GM21723 (cell line): ENCODE measurements around the gene ANO8.

ENCODE experiments used
- ATAC-seq: cut with Tn5 transposase; IDR thresholded peaks from one replicate; pipeline ENCODE4 v1.9.1; 2021; ENCODE audit warnings: mild to moderate bottlenecking, moderate library complexity; ENCODE audit not compliant: unreplicated experiment

ANO8 gene

GRCh38 chr19:17328517-17329365 is 5.9 kb downstream of the ANO8 start:
- ATAC-seq = no peak

GRCh38 chr19:17327654-17328516 is 6.8 kb downstream of the ANO8 start:
- no peak for ATAC-seq

- ATAC-seq = no peak
Observed at GRCh38 chr19:17327068-17327653, 7.5 kb downstream of the ANO8 start.

GRCh38 chr19:17326595-17326966 is 8.1 kb downstream of the ANO8 start:
- ATAC-seq = no peak

- no peak for ATAC-seq
Observed at GRCh38 chr19:17325881-17326594, 8.6 kb downstream of the ANO8 start.

- ATAC-seq = no peak
Observed at GRCh38 chr19:17325133-17325532, 9.5 kb downstream of the ANO8 start.

GRCh38 chr19:17324357-17325114 is 10.1 kb downstream of the ANO8 start:
- no peak for ATAC-seq

GRCh38 chr19:17323964-17324332 is 10.7 kb downstream of the ANO8 start:
- no peak for ATAC-seq

- ATAC-seq = no peak
Observed at GRCh38 chr19:17323300-17323963, 11.2 kb downstream of the ANO8 start.

GRCh38 chr19:17322854-17323253 is 11.8 kb downstream of the ANO8 start:
- ATAC-seq = no peak

GRCh38 chr19:17321655-17322489 is 12.8 kb downstream of the ANO8 start:
- no peak for ATAC-seq

- ATAC-seq = no peak
Observed at GRCh38 chr19:17320435-17320834, 14.2 kb downstream of the ANO8 start.

- ATAC-seq = no peak
Observed at GRCh38 chr19:17319473-17320238, 15.0 kb downstream of the ANO8 start.

- ATAC-seq = no peak
Observed at GRCh38 chr19:17318966-17319365, 15.7 kb downstream of the ANO8 start.

GRCh38 chr19:17314007-17314593 is 20.6 kb downstream of the ANO8 start:
- ATAC-seq = no peak

GRCh38 chr19:17312189-17313113 is 22.2 kb downstream of the ANO8 start:
- no peak for ATAC-seq
